ENCODE results near the gene GRAMD1A.
"Not testable (repeated sequence)": the region's sequence is repeated elsewhere in the genome, so short reads cannot be mapped to it uniquely, and the experiment has no call there.

GRAMD1A gene

DNA sequence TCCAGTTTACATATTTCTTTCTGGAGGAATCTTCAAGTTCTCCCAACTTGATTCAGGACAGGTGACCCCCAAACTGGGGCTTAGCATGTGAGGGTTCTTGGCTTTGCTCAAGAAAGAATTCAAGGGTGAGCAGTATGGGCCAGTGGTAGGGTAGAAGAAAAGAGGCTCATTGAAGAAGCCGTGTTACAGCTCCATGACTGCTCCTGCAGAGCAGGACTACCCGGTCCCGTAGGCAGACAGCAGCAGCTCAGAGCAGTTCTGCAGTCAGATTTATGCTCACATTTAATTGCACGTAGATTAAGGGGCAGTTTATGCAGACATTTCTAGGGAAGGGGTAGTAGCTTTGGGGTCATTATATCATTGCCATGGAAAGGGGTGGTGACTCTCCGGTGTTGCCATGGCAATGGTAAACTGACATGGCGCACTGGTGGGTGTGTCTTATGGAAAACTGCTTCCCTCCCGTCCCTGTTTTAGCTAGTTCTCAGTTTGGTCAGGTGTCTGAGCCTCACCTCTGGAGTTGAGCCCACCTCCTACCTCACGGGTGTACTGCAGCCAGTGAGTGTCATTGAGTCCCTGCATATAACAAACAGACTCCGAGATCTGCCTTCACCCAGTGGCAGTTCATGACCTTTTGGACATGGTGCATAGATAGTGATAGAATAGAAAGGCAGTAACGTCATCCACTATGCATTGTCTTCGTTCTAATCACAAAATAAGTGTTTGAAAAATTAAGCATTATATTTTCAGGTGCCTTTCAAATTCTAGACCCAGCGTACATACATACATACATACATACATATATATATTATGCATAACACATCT, 20.1 kb upstream of the GRAMD1A start:
- DNase-seq (ENCODE audit: low read depth) = no peak

DNA sequence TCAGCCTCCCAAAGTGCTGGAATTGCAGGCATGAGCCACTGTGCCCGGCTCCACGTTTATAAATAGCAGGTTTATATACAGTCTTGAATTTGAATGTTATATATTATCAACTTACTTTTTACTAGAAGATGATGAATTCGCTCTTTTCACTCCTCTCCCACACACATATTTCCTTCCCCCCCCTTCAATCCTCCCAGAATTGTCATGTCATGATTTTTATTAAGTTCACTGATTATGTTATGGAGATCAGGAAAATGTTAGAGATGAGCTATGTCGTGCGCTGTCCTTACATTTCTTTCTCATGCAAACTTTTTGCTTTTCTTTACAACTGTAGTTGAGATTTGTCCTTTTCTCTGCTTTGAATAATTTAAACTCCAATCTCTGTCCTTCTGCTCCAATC, 17.8 kb upstream of the GRAMD1A start:
- DNase-seq (ENCODE audit: low read depth) = no peak

DNA sequence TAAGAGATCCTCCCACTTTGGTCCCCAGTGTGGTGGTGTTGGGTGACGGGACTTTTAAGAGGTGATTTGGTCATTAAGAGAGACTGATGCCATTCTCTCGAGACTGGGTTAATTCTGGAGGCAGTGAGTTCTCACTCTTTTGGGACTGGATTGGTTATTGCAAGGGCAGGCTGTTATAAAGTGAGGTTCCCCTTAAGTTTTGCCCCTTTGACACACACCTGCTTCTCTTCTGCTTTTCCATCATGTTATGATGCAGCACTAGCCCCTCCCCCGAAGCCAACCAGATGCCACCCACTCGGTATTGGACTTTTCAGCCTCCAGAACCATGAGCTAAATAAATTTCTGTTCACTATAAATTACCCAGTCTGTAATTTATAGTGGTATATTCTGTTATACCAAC, 16.3 kb upstream of the GRAMD1A start:
- DNase-seq (ENCODE audit: low read depth) = no peak

DNA sequence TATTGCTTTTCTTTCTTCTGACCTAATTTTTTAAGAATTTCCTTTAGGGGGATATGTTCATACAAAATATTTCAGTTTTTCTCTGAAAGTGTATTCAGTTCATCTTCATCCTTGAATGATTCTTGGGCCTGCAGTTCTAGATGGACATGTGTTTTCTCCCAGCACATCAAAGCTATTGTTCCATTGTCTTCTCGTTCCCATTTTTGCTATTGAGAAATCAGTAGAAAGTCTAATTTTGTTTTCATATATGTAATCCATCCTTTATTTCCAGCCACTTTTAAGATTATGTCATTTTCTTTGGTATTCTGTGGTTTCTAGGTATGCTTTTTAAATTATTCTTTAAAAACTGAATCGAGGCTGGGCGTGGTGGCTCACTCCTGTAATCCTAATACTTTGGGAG, 15.8 kb upstream of the GRAMD1A start:
- no peak for DNase-seq (ENCODE audit: low read depth)

GRCh38 chr19:34985249-34986022, 14.7 kb upstream of the GRAMD1A start:
- DNase-seq (ENCODE audit: low read depth) = no peak

- no peak for DNase-seq (ENCODE audit: low read depth)
These were observed 12.0 kb upstream of the GRAMD1A start for GRCh38 chr19:34988119-34988518.

GRCh38 chr19:34989298-34989697, 10.8 kb upstream of the GRAMD1A start:
- no peak for DNase-seq (ENCODE audit: low read depth)

- DNase-seq (ENCODE audit: low read depth) = no peak
These were observed 9.4 kb upstream of the GRAMD1A start for GRCh38 chr19:34990578-34991192.

DNA sequence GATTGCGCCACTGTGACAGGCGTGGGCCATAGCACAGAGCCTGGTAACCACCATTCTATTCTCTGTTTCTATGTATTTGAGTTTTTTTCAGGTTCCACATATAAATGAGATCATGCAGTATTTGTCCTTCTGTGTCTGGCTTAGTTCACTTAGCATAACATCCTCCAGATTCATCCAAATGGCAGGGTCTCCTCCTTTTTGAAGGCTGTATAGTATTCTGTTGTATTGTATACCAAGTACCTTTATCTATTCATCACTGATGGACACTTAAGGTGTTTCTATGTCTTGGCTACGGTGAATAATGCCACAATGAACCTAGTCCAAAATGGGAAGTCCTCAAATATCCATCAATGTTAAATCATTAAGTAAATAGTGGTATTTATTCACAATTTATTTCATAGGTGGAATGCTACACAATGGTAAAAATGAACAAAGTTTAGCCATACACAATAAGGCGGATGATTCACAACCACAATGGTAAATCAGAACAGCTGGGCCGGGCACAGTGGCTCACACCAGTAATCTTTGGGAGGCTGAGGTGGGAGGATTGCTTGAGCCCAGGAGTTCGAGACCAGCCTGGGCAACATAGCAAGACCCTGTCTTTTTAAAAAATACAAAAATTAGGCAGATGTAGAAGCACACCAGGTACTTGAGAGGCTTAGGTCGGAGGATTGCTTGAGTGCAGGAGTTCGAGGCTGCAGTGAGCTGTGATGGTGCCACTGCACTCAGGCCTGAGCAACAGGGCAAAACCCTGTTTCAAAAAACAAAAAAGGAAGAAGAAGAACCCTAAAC, 8.4 kb upstream of the GRAMD1A start:
- DNase-seq (ENCODE audit: low read depth) = no peak

GRCh38 chr19:34992582-34992981, 7.5 kb upstream of the GRAMD1A start:
- not testable (repeated sequence) for DNase-seq (ENCODE audit: low read depth)

GRCh38 chr19:34994286-34994642, 5.9 kb upstream of the GRAMD1A start:
- no peak for DNase-seq (ENCODE audit: low read depth)

DNA sequence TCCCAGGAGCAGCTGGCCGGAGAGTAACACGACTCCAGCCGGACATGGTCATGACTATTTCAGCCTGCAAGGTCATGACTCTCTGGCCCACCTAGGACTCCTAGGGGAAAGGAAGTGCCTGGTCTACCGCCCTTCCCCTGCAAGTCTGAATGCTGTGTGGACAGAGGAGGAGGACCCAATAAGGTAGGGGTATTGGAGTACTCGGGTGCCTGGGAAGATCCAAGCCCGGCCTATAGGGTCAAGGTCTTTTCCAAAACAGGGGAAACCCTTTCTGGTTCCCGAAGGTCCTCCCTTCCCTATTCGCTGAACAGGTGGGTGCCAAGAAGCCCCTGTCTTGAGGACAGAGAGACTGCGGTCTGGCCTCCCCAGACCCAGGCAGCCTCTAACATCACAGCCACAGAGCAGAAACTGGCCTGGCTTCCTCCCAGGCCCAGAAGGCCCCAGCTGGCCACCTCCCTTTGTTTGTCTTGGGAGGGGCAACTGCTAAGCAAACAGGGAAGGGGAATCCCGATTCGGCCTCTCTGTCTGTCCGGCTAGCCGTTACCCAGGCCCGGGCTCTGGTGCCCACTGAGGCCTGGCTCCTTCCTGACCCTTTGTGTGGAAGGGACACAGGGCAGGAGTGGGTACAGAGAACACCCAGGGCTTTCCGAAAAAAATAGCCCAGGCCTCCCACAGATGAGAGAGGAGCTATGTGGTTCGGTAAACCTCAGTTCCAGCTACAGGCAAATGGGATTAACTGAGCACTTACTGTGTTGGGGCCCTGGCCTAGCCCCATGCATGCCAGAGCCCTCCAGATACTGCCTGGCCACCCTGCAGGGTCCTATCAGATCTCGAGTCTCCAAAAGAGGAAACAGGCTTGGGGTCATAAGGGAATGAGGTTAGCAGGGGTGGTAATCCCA, 5.2 kb upstream of the GRAMD1A start:
- DNase-seq (ENCODE audit: low read depth) = no peak

DNA sequence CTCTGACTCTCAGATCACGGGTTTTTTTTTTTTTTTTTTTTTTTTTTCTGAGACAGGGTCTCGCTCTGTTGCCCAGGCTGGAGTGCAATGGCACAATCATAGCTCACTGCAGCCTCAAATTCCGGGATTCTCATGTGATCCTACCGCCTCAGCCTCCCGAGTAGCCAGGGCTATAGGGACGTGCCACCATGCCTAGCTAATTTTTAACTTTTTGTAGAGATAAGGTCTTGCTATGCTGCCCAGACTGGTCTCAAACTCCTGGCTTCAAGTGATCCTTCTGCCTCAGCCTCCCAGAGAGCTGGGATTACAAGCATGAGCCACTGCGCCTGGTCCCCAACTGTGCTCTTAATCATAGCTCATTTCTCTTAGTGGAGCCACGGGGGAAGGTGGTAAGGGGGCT, 4.6 kb upstream of the GRAMD1A start:
- no peak for DNase-seq (ENCODE audit: low read depth)

DNA sequence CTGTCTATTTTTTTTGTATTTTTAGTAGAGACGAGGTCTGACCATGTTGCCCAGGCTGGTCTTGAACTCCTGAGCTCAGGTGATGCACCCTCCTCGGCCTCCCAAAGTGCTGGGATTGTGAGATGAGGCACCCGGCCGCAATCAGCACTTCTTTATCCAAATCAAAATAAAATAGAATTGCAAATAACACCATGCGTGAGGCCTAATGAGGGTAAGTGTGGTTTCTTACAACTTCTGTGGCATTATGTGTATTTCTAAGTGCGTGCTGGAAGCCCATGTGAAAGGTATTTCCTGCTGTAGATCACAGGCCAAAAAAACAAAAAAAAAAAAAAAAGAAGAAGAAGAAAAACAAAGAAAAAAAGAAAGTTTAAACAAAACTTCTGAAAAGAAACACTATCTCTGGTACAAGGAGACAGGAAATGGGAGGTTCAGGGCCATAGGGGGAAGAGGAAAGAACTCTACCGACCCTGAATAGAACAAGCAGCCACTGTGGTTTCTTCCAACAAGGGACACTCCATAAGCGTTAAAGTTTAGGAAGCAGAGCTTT, 3.0 kb upstream of the GRAMD1A start:
- no peak for DNase-seq (ENCODE audit: low read depth)

DNA sequence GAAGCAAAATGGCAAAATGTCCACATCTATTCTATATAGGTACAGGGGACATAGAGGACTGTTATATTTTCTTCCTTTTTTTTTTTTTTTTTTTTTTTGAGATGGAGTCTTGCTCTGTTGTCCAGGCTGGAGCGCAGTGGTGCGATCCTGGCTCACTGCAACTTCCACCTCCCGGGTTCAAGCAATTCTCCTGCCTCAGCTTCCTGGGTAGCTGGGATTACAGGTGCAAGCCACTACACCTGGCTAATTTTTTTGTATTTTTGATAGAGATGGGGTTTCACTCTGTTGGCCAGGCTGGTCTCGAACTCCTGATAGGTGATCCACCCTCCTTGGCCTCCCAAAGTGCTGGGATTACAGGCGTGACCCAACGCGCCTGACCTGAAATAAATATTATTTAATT, 1.9 kb upstream of the GRAMD1A start:
- DNase-seq (ENCODE audit: low read depth) = not testable (repeated sequence)

DNA sequence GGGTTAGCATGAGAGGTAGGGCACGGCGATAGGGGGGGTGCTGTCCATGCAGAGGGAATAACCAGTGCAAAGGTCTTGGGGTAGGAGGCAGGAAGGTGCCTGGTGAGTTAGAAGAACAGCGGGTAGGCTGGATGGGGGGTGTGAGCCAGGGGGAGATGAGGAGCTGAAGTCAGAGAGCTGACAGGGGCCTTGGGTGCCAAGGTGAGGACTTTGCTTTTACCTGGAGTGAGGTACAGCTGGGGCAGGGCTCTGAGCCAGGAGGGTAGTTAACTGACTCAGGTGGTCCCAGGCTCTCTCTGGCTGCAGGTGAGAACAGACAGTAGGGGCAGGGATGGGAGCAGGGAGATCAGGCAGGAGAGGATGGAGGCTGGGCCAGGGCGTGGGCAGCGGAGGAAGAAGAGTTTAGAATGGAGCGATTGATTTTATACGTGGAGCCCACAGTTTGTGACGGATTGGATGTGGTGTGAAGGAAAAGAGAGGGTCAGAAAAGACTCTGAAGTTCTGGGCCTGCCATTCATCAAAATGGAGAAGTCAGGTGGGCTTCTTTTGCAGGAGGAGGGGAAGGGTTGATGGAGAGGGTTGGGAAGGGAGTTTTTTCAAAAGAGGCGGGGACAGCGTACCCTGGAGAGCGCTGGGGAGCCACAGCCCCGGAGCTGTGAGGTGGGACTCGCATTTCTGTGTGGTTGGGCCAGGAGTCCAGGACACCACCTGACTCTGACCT, 1.2 kb upstream of the GRAMD1A start:
- DNase-seq (ENCODE audit: low read depth) = no peak

DNA sequence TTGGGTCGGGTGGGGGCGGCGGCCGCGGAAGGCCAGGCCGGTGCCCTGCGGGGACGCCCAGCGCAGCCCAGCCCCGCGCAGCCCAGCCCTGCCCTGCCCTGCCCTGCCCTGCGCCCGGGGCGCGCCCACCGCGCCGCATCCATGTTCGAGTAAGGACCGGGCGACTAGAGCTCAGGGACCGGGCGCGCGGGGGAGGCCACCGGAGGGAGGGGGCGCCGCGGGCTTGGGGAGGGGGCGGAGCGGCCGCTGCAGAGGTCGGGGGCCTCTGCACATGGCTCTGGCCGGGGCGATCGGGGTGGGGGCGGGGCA, 169 bp downstream of the GRAMD1A start:
- DNase-seq (ENCODE audit: low read depth) = no peak

DNA sequence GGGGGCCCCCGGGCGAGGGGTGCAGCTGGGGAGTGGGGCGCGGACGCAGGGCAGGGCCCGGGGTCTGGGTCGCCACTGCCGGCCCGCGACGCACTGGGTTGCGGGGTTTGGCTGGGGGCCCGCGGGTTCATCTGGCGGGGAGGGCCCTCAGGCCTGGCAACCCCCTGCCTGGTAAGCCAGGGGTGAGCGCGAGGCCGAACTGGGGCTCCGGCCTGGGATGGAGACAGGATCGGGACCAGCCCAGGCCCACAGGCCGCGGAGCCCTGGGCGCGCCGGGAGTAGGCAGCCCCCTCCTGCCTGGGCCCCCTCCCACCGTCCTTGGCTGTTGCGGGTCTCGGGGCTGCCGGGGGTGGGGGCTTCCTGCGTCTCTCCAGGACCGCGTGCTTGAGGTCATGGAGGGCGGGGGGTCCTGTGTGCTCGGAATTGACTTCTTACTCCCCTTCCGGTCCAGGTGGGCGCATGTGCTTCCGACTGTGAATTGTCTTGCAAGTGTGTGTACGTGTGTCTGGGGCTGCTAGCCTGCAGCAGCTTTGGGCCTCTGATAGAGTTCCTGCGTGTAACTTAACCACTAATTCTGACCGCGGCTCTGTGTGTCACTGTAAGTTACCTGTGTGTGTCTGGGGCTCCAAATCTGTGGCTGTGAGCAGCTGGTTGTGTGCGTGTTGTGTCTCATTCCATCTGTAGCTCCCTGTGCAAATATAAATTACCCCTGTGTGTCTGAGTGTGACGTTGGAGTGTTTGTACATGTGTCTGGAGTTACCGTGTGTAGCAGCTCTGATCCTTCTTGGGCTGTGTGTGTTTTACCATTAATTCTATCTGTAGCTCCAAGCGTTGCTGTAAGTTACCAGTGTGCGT, 751 bp downstream of the GRAMD1A start:
- DNase-seq (ENCODE audit: low read depth) = peak; percentile 44

- DNase-seq (ENCODE audit: low read depth) = no peak
These were observed 2.0 kb downstream of the GRAMD1A start for GRCh38 chr19:35002037-35002535.

Data from activated T-helper 9 cell treated with anti-CD3 and anti-CD28 coated beads, Interleukin-2, amount 50 U/mL, for 16 hours (primary cell).